ENCODE results near the gene SUPT6H. TPM values are rescaled to one million over a fixed set of nuclear protein-coding genes. Genes with fewer than 3 reads are reported as not detected.

SUPT6H gene
- total and polyA plus RNA-seq, 9 of the 15 experiments (the other 6 are each of a cell fraction or from before 2014, with no cell fraction given), result 1.7 to 77.7 (median 49.2) TPM

DNA sequence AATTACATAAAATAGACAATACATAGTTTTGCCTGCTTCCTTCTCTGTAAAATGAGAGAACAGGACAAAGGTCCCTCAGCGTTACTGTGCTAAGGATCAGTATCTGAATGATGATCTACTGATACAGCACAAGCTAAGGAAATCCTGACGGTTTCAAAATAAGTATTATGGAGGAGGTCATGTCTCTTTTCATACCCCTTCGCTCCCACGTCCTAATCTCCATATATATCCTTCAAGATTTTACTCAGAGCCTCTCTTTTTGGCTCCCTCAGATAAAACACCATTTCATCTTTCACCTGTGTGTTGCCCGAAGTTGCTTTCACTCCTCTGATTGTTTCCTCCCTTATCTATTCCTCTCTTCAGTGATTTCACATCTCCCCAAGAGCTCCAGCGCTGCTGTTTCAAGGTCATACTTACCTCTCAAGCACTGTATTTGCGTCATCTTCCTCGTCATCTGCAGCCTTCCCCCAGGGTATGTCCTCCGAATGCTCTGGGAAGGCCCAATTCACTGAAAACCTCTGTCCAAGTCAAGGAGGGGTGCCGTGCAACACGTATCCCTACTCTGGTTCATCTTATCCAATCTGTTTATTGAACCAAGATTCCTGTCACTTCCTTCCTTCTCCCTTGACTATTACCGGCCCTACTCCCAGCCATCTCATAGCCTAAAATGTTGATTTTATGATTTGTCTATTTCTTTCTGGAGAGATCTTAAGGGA lies 15.8 kb upstream of the SUPT6H start (continued):
- TF ChIP-seq CREB1 (IDR thresholded peaks at IDR 0.05) (peak; percentile 85), CREB1 (CRISPR knock-in tag; IDR thresholded peaks at IDR 0.05) (no peak), CREM (IDR thresholded peaks at IDR 0.05; ENCODE audit: low read depth) (peak; percentile 89), TSC22D4 (tag; IDR thresholded peaks at IDR 0.05) (no peak), ZNF589 (CRISPR knock-in tag; IDR thresholded peaks at IDR 0.05; ENCODE audit: low read depth) (peak; percentile 94), PTTG1 (tag; IDR thresholded peaks at IDR 0.05; ENCODE audit: low read depth) (peak; percentile 50; the same call in 1 of the 2 replicates), ATF1 (CRISPR knock-in tag; IDR thresholded peaks at IDR 0.05) (no peak), ATF1 (tag; IDR thresholded peaks at IDR 0.05) (peak; percentile 86), CREBBP (IDR thresholded peaks at IDR 0.05; ENCODE audit: low read depth, low read length) (no peak), DPF2 (IDR thresholded peaks at IDR 0.05) (peak; percentile 59; the same call in 1 of the 2 replicates), GTF2E2 (tag; IDR thresholded peaks at IDR 0.05) (peak; percentile 48; the same call in 1 of the 2 replicates), CXXC5 (CRISPR knock-in tag; IDR thresholded peaks at IDR 0.05) (peak; percentile 44), HDAC8 (tag; IDR thresholded peaks at IDR 0.05) (peak; percentile 85), ZKSCAN1 (IDR thresholded peaks at IDR 0.05; ENCODE audit: low read depth, low read length) (no peak), TAF1 (IDR thresholded peaks at IDR 0.05; ENCODE audit: control insufficient read depth, extremely low read depth, insufficient read depth, low read length, severe bottlenecking) (peak; percentile 32), MCM5 (IDR thresholded peaks at IDR 0.05; ENCODE audit: low read depth) (0 out of 2 replicates have a peak, but pooled peaks have one; percentile 34), POLR2B (IDR thresholded peaks at IDR 0.05; ENCODE audit: low read depth, partially characterized antibody) (peak; percentile 35), RBM25 (IDR thresholded peaks at IDR 0.05; ENCODE audit: low read depth, low read length, severe bottlenecking) (no peak), SIRT6 (IDR thresholded peaks at IDR 0.05; ENCODE audit: low read depth, low read length) (no peak)
- TF ChIP-seq, protein P1, sequence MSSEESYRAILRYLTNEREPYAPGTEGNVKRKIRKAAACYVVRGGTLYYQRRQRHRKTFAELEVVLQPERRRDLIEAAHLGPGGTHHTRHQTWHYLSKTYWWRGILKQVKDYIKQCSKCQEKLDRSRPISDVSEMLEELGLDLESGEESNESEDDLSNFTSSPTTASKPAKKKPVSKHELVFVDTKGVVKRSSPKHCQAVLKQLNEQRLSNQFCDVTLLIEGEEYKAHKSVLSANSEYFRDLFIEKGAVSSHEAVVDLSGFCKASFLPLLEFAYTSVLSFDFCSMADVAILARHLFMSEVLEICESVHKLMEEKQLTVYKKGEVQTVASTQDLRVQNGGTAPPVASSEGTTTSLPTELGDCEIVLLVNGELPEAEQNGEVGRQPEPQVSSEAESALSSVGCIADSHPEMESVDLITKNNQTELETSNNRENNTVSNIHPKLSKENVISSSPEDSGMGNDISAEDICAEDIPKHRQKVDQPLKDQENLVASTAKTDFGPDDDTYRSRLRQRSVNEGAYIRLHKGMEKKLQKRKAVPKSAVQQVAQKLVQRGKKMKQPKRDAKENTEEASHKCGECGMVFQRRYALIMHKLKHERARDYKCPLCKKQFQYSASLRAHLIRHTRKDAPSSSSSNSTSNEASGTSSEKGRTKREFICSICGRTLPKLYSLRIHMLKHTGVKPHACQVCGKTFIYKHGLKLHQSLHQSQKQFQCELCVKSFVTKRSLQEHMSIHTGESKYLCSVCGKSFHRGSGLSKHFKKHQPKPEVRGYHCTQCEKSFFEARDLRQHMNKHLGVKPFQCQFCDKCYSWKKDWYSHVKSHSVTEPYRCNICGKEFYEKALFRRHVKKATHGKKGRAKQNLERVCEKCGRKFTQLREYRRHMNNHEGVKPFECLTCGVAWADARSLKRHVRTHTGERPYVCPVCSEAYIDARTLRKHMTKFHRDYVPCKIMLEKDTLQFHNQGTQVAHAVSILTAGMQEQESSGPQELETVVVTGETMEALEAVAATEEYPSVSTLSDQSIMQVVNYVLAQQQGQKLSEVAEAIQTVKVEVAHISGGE (CRISPR knock-in tag; IDR thresholded peaks at IDR 0.05), result peak in 1 of 3 experiments; percentile 55; a peak in 1 of 6 replicates
- TF ChIP-seq, protein P2, sequence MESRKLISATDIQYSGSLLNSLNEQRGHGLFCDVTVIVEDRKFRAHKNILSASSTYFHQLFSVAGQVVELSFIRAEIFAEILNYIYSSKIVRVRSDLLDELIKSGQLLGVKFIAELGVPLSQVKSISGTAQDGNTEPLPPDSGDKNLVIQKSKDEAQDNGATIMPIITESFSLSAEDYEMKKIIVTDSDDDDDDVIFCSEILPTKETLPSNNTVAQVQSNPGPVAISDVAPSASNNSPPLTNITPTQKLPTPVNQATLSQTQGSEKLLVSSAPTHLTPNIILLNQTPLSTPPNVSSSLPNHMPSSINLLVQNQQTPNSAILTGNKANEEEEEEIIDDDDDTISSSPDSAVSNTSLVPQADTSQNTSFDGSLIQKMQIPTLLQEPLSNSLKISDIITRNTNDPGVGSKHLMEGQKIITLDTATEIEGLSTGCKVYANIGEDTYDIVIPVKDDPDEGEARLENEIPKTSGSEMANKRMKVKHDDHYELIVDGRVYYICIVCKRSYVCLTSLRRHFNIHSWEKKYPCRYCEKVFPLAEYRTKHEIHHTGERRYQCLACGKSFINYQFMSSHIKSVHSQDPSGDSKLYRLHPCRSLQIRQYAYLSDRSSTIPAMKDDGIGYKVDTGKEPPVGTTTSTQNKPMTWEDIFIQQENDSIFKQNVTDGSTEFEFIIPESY (CRISPR knock-in tag; IDR thresholded peaks at IDR 0.05), result 0 out of 2 replicates have a peak, but pooled peaks have one; percentile 5
- TF ChIP-seq, protein P3, sequence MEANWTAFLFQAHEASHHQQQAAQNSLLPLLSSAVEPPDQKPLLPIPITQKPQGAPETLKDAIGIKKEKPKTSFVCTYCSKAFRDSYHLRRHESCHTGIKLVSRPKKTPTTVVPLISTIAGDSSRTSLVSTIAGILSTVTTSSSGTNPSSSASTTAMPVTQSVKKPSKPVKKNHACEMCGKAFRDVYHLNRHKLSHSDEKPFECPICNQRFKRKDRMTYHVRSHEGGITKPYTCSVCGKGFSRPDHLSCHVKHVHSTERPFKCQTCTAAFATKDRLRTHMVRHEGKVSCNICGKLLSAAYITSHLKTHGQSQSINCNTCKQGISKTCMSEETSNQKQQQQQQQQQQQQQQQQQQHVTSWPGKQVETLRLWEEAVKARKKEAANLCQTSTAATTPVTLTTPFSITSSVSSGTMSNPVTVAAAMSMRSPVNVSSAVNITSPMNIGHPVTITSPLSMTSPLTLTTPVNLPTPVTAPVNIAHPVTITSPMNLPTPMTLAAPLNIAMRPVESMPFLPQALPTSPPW (CRISPR knock-in tag; IDR thresholded peaks at IDR 0.05), result peak; percentile 33; the same call in 1 of the 2 replicates

All from K562 (cell line).